Activated CD4-positive, alpha-beta T cell treated with anti-CD3 and anti-CD28 coated beads, Interleukin-2, amount 10 ng/mL, durations not matched to agents 24 days and 14 days (primary cell): Measurements from ENCODE around the gene HOXA5. TPM values are rescaled to one million over a fixed set of nuclear protein-coding genes. Genes with fewer than 3 reads are reported as not detected.

Experiments used
- DNase-seq: peaks from one replicate; pipeline ENCODE4 v3.0.0; 2022
- H3K27ac Mint-ChIP-seq: one replicate; pipeline ENCODE4 v1.8.0; 2022; ENCODE audit warnings: mild to moderate bottlenecking, mixed read lengths
- H3K27me3 Mint-ChIP-seq: one replicate; pipeline ENCODE4 v1.8.0; 2022; ENCODE audit warnings: mixed read lengths
- H3K36me3 Mint-ChIP-seq: one replicate; pipeline ENCODE4 v1.8.0; 2022; ENCODE audit warnings: low read depth, mild to moderate bottlenecking, mixed read lengths
- H3K4me1 Mint-ChIP-seq: one replicate; pipeline ENCODE4 v1.8.0; 2021; ENCODE audit warnings: mixed read lengths
- H3K4me3 Mint-ChIP-seq: one replicate; pipeline ENCODE4 v1.8.0; 2022; ENCODE audit warnings: mild to moderate bottlenecking, moderate library complexity, mixed read lengths
- H3K9me3 Mint-ChIP-seq: one replicate; pipeline ENCODE4 v1.8.0; 2021; ENCODE audit warnings: mixed read lengths
- intact Hi-C: fragments of 100-400 bp; cut with micrococcal nuclease; formaldehyde crosslinking; loops from one replicate; pipeline ENCODE4 v1.15.1; 2023
- total RNA-seq: library from RNA; stranded (reverse); gene quantifications from 2 replicates; pipeline ENCODE4 v1.2.3, GENCODE V29; 2022

HOXA5 gene
- total RNA-seq, 1 donor from 2014 or later: not detected

GRCh38 chr7:27147199-27148030, 3.9 kb upstream of the HOXA5 start, which contains the start of gene HOXA6:
Gene HOXA6, minus strand, starts transcription at chr7:27147774. Its CDS starts 25 bp downstream, at chr7:27147749.
- H3K4me3 Mint-ChIP-seq: no peak within 1 kb of the TSS

DNA sequence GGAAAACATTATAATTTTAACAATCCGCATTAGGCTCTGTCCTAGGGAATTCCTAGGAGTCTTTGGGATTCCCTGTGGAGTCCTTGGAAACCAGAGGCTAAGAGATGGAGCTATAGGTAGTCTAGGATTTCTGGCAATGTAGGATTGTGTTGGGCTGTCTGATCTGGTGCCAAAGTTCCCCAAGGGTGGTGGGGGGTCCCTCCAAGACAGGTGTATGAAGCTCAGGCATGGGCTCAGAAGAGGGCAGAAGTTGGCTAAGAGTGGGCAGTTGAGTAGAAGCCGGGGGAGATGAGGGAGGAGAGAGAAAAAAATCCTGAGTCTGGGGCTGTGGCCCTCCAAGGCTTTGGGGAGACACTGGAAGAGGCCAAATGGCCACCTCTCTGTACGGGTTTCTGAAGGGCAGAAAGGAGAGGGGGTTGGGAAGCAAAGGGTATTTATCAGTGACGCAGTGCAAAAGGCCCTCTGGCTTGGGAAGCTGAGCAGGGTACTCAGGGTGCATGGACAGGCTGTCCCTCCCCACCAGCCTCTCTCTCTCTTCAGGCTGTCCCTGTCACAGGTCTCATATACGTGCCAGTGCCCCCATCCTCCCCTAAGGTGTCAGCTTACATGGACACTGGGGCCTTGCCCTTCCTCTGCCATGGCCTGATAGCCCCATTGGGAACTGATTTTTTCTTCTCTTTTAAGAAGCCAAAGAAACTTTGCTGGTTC, 3.2 kb upstream of the HOXA5 start:
- intact Hi-C loops: no loop called here
- no peak for DNase-seq
- no peak overlapping the region for H3K4me3 Mint-ChIP-seq
- H3K9me3 Mint-ChIP-seq: no peaks in the 10 kb centered on the region
- H3K27me3 Mint-ChIP-seq: peaks cover 47% of the 10 kb centered on the region
- no peak overlapping the region for H3K27ac Mint-ChIP-seq
- H3K36me3 Mint-ChIP-seq: no peaks in the 10 kb centered on the region
- H3K4me1 Mint-ChIP-seq: peaks cover 7% of the 10 kb centered on the region

More at GRCh38 chr7:27147199-27148030, 3.9 kb upstream of the HOXA5 start, which contains the start of gene HOXA6:
- Mint-ChIP-seq H3K27ac (no peak within 1 kb of the TSS), H3K4me1 (peaks cover 7% of the 10 kb centered on the region), H3K27me3 (peaks cover 55% of the 10 kb centered on the region), H3K36me3 (no peaks in the 10 kb centered on the region), H3K9me3 (no peaks in the 10 kb centered on the region)
- no peak for DNase-seq
- intact Hi-C loops: no loop called here

- H3K4me3 Mint-ChIP-seq: no peak overlapping the region
- no peak overlapping the region for H3K27ac Mint-ChIP-seq
- peaks cover 2% of the 10 kb centered on the region for H3K4me1 Mint-ChIP-seq
- no peaks in the 10 kb centered on the region for H3K9me3 Mint-ChIP-seq
- H3K36me3 Mint-ChIP-seq: no peaks in the 10 kb centered on the region
- DNase-seq: no peak
- H3K27me3 Mint-ChIP-seq: peaks cover 40% of the 10 kb centered on the region
- intact Hi-C loops: no loop called here
These were observed 2.5 kb upstream of the HOXA5 start for GRCh38 chr7:27145914-27146412.

DNA sequence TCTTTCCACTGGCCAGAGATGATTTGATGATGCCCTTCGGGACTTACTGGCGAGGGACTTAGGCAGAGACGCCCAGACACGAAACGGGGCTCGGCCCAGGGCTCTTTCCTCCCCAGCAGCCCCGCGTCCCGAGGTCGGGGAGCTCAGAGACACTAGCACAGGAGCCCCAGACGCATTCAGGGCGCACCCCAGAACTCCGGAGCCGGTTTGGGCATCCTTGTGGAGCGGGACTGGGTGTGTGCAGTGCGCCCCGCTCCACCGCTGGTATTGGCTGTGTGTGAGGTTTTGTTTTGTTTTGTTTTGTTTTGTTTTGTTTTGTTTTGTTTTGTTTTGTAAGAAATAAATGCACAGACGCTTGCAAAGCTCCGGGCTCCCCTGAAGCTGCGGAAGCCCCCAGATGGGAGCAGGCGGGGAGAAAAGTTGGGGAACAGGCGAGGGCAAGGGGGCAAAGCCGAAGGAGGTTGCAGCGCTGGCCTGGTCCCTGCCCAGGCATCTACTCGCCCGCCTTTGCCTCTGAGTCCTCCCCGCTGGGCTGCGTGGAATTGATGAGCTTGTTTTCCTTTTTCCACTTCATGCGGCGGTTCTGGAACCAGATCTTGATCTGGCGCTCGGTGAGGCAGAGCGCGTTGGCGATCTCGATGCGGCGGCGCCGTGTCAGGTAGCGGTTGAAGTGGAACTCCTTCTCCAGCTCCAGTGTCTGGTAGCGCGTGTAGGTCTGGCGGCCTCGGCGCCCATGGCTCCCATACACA, 1.9 kb upstream of the HOXA5 start:
- Mint-ChIP-seq H3K36me3 (no peaks in the 10 kb centered on the region), H3K4me3 (no peak overlapping the region), H3K4me1 (peaks cover 2% of the 10 kb centered on the region), H3K27ac (no peak overlapping the region), H3K27me3 (peaks cover 36% of the 10 kb centered on the region), H3K9me3 (no peaks in the 10 kb centered on the region)
- no peak for DNase-seq
- intact Hi-C loops: no loop called here

- H3K27me3 Mint-ChIP-seq: peaks cover 32% of the 10 kb centered on the region
- H3K9me3 Mint-ChIP-seq: no peaks in the 10 kb centered on the region
- H3K27ac Mint-ChIP-seq: no peak overlapping the region
- intact Hi-C loops: no loop called here
- no peaks in the 10 kb centered on the region for H3K36me3 Mint-ChIP-seq
- H3K4me3 Mint-ChIP-seq: no peak overlapping the region
- H3K4me1 Mint-ChIP-seq: peaks cover 2% of the 10 kb centered on the region
- no peak for DNase-seq
These were observed 1.3 kb upstream of the HOXA5 start for GRCh38 chr7:27144781-27145164.

DNA sequence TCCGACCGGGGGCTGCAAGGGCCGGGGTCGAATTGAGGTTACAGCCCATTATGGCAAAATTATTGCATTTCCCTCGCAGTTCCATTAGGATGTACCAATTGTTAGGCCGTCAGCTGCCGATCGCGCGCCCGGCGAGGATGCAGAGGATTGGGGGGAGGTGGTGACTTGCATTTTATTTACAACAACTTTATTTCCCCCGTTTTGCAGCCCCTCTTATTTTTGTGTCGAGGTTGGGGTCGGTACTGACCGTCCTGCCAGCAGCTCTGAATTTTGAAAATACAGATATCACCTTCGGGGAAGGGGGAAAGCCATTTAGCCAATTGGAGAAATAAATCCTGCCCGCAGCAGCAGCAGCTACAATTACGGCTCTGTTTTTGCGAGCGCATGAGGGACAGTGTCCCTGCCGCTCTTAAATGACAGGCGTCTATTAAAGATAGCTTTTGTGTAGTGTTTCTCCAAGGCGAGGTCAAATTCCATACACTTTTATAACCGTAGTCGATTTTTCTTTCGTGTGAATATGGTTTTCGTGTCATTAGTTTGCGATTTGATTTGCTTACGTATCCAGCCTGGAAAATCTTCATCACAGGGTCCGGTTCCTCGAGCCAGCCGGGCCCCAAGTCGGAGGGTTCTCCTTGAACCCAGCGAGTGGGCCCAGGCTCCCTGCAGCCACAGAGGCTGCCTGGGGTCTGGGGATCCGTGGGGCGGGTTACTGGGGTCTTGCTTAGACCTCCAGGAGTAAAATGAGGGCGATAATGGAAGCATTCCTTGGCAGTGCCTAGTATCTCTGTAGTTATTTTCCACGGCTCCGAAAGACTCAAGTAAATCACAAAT, 684 bp upstream of the HOXA5 start:
- intact Hi-C loops: no loop called here
- peaks cover 2% of the 10 kb centered on the region for H3K4me1 Mint-ChIP-seq
- H3K27me3 Mint-ChIP-seq: peaks cover 27% of the 10 kb centered on the region
- H3K4me3 Mint-ChIP-seq: no peak overlapping the region
- H3K36me3 Mint-ChIP-seq: no peaks in the 10 kb centered on the region
- no peak overlapping the region for H3K27ac Mint-ChIP-seq
- H3K9me3 Mint-ChIP-seq: no peaks in the 10 kb centered on the region
- DNase-seq: no peak

- H3K9me3 Mint-ChIP-seq: no peaks in the 10 kb centered on the region
These were observed 880 bp downstream of the HOXA5 start for GRCh38 chr7:27142580-27143022.

DNA sequence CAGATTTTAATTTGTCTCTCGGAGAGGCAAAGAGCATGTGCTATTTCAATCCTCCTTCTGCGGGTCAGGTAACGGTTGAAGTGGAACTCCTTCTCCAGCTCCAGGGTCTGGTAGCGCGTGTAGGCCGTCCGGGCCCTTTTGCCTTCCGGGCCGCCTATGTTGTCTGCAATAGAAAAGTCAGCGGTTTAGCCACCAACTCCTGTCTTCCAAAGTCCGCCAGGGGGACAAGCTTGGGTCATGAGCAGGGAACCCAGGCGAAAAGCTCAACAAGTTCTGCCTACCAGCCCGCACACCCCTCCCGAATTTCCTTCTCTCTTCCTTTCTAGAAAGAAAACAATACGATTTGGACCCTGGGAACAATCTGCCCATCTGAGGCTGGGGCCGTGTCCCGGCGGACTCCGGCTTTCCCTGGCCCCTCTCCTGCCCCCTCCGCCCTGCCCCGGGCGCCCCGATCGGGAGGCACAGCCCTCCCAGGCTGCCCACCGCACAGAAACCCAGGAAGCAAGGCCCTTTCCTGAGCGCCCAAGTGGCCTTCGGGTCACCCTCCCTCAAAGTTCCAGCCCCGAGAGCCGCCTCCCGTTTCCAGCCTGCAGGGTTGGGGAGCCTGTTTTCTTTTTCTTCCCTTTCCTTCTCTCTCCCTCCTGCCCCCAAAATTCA, 1.4 kb downstream of the HOXA5 start:
- no peaks in the 10 kb centered on the region for H3K4me1 Mint-ChIP-seq
- H3K27ac Mint-ChIP-seq: no peak overlapping the region

More at GRCh38 chr7:27142580-27143022, 880 bp downstream of the HOXA5 start:
- Mint-ChIP-seq H3K4me3 (no peak overlapping the region), H3K36me3 (no peaks in the 10 kb centered on the region), H3K4me1 (no peaks in the 10 kb centered on the region), H3K27me3 (peaks cover 25% of the 10 kb centered on the region), H3K27ac (no peak overlapping the region)
- DNase-seq: no peak
- intact Hi-C loops: no loop called here

GRCh38 chr7:27141137-27141922, 2.2 kb downstream of the HOXA5 start:
- Mint-ChIP-seq H3K9me3 (no peaks in the 10 kb centered on the region), H3K4me1 (no peaks in the 10 kb centered on the region), H3K27ac (no peak overlapping the region), H3K36me3 (no peaks in the 10 kb centered on the region), H3K4me3 (no peak overlapping the region), H3K27me3 (peaks cover 23% of the 10 kb centered on the region)
- DNase-seq: no peak
- intact Hi-C loops: no loop called here

More for the DNA sequence above, 1.4 kb downstream of the HOXA5 start:
- intact Hi-C loops: no loop called here
- DNase-seq: no peak
- Mint-ChIP-seq H3K4me3 (no peak overlapping the region), H3K27me3 (peaks cover 26% of the 10 kb centered on the region), H3K9me3 (no peaks in the 10 kb centered on the region), H3K36me3 (no peaks in the 10 kb centered on the region)

- intact Hi-C loops: no loop called here
- Mint-ChIP-seq H3K4me3 (no peak overlapping the region), H3K9me3 (no peaks in the 10 kb centered on the region), H3K27ac (no peak overlapping the region), H3K27me3 (peaks cover 27% of the 10 kb centered on the region), H3K4me1 (no peaks in the 10 kb centered on the region), H3K36me3 (no peaks in the 10 kb centered on the region)
- no peak for DNase-seq
These were observed 3.2 kb downstream of the HOXA5 start for GRCh38 chr7:27140126-27140857.

GRCh38 chr7:27139334-27140125, 4.0 kb downstream of the HOXA5 start:
- peaks cover 6% of the 10 kb centered on the region for H3K4me1 Mint-ChIP-seq
- intact Hi-C loops: no loop called here
- H3K36me3 Mint-ChIP-seq: no peaks in the 10 kb centered on the region
- DNase-seq: no peak
- no peak overlapping the region for H3K4me3 Mint-ChIP-seq
- no peak overlapping the region for H3K27ac Mint-ChIP-seq
- H3K27me3 Mint-ChIP-seq: peaks cover 32% of the 10 kb centered on the region
- no peaks in the 10 kb centered on the region for H3K9me3 Mint-ChIP-seq
